GM19395 (cell line): ENCODE measurements around the gene TNNT3.

Experiments used
- ATAC-seq: cut with Tn5 transposase; IDR thresholded peaks from one replicate; pipeline ENCODE4 v1.9.1; 2021; ENCODE audit warnings: mild to moderate bottlenecking, moderate library complexity; ENCODE audit not compliant: unreplicated experiment

TNNT3 gene

GRCh38 chr11:1893581-1894359 is 25.7 kb upstream of the TNNT3 start:
- ATAC-seq: no peak

GRCh38 chr11:1894759-1895158 is 24.7 kb upstream of the TNNT3 start:
- ATAC-seq: no peak

GRCh38 chr11:1896468-1896867 is 23.0 kb upstream of the TNNT3 start:
- no peak for ATAC-seq

GRCh38 chr11:1896923-1897322 is 22.6 kb upstream of the TNNT3 start:
- ATAC-seq: no peak

- no peak for ATAC-seq
Measured at GRCh38 chr11:1899090-1899489, 20.4 kb upstream of the TNNT3 start.

- no peak for ATAC-seq
Measured at GRCh38 chr11:1899686-1900085, 19.8 kb upstream of the TNNT3 start.

- no peak for ATAC-seq
Measured at GRCh38 chr11:1906181-1906580, 13.3 kb upstream of the TNNT3 start.

GRCh38 chr11:1906611-1907423 is 12.7 kb upstream of the TNNT3 start:
- no peak for ATAC-seq

- no peak for ATAC-seq
Measured at GRCh38 chr11:1908618-1909017, 10.9 kb upstream of the TNNT3 start.

GRCh38 chr11:1909524-1909923 is 10.0 kb upstream of the TNNT3 start:
- no peak for ATAC-seq

GRCh38 chr11:1912289-1912878 is 7.1 kb upstream of the TNNT3 start:
- ATAC-seq: no peak

GRCh38 chr11:1913271-1914060 is 6.0 kb upstream of the TNNT3 start:
- ATAC-seq: no peak

GRCh38 chr11:1915795-1916131 is 3.7 kb upstream of the TNNT3 start:
- ATAC-seq: no peak

- ATAC-seq: no peak
Measured at GRCh38 chr11:1916132-1916985, 3.1 kb upstream of the TNNT3 start.

GRCh38 chr11:1916986-1917522 is 2.4 kb upstream of the TNNT3 start:
- ATAC-seq: no peak

GRCh38 chr11:1917523-1918435 is 1.7 kb upstream of the TNNT3 start:
- ATAC-seq: no peak

GRCh38 chr11:1918436-1919315 is 827 bp upstream of the TNNT3 start:
- no peak for ATAC-seq
